GM12878 (cell line): ENCODE data around the gene RPUSD3.

Experiments used
- CHD1 ChIP-seq: IDR thresholded peaks from 2 replicates; pipeline ENCODE4 v1.6.1; 2012; ENCODE audit warnings: low read depth, low read length, improper control_type of control experiment
- CTCF ChIP-seq, 3 experiments: IDR thresholded peaks in 2 of 3; conservative IDR thresholded peaks in 1 of 3; 2 replicates each; pipeline ENCODE4 v1.5.1; 2011; ENCODE audit warnings: low read depth in 3 of 3, low read length in 3 of 3, mild to moderate bottlenecking in 3 of 3, control low read depth in 2 of 3, moderate library complexity in 2 of 3, inconsistent platforms in 1 of 3, mixed read lengths in 1 of 3; ENCODE audit not compliant: control insufficient read depth in 2 of 3, insufficient read depth in 1 of 3; ENCODE audit errors: extremely low read depth in 1 of 3
- DPF2 ChIP-seq: fragments of 450-650 bp; IDR thresholded peaks from 2 replicates; pipeline ENCODE4 v1.6.1; 2017; ENCODE audit warnings: mild to moderate bottlenecking
- EP300 ChIP-seq, 2 experiments: fragments of 150-350 bp in 1 of 2; IDR thresholded peaks; 2 replicates each; pipeline ENCODE4 v1.6.1; 2011 to 2012; ENCODE audit warnings: low read depth in 2 of 2, low read length in 2 of 2, borderline replicate concordance in 1 of 2, improper control_type of control experiment in 1 of 2, inconsistent platforms in 1 of 2; ENCODE audit not compliant: control insufficient read depth in 1 of 2
- EZH2 ChIP-seq: IDR thresholded peaks from 2 replicates; pipeline ENCODE4 v1.6.1; 2012; ENCODE audit warnings: low read depth, mild to moderate bottlenecking, control low read depth, inconsistent platforms, low read length, borderline replicate concordance; ENCODE audit not compliant: control insufficient read depth
- FOXK2 ChIP-seq: fragments of 450-650 bp; IDR thresholded peaks from 2 replicates; pipeline ENCODE4 v1.6.1; 2017; ENCODE audit warnings: mild to moderate bottlenecking, moderate library complexity
- HDAC6 ChIP-seq: fragments of 200-600 bp; sonication (generic); IDR thresholded peaks from one replicate; pipeline ENCODE4 v1.8.0; 2017; ENCODE audit warnings: antibody characterized with exemption; ENCODE audit not compliant: unreplicated experiment
- KAT2A ChIP-seq: conservative IDR thresholded peaks from 2 replicates; pipeline ENCODE4 v1.6.1; 2011; ENCODE audit warnings: low read depth, low read length; ENCODE audit not compliant: control insufficient read depth
- MXI1 ChIP-seq: fragments of 150-350 bp; IDR thresholded peaks from 2 replicates; pipeline ENCODE4 v1.6.1; 2011; ENCODE audit warnings: low read depth, mild to moderate bottlenecking, inconsistent platforms, low read length, improper control_type of control experiment
- POLR2AphosphoS5 ChIP-seq: IDR thresholded peaks from 2 replicates; pipeline ENCODE4 v1.6.1; 2011; ENCODE audit warnings: mild to moderate bottlenecking, low read length, inconsistent platforms
- SPI1 ChIP-seq: IDR thresholded peaks from 2 replicates; pipeline ENCODE4 v1.6.1; 2011; ENCODE audit warnings: low read depth, mild to moderate bottlenecking, low read length, moderate library complexity, borderline replicate concordance; ENCODE audit not compliant: insufficient read depth
- TCF7 ChIP-seq: IDR thresholded peaks from 2 replicates; pipeline ENCODE4 v1.6.1; 2014; ENCODE audit warnings: antibody characterized with exemption, borderline replicate concordance

DNA sequence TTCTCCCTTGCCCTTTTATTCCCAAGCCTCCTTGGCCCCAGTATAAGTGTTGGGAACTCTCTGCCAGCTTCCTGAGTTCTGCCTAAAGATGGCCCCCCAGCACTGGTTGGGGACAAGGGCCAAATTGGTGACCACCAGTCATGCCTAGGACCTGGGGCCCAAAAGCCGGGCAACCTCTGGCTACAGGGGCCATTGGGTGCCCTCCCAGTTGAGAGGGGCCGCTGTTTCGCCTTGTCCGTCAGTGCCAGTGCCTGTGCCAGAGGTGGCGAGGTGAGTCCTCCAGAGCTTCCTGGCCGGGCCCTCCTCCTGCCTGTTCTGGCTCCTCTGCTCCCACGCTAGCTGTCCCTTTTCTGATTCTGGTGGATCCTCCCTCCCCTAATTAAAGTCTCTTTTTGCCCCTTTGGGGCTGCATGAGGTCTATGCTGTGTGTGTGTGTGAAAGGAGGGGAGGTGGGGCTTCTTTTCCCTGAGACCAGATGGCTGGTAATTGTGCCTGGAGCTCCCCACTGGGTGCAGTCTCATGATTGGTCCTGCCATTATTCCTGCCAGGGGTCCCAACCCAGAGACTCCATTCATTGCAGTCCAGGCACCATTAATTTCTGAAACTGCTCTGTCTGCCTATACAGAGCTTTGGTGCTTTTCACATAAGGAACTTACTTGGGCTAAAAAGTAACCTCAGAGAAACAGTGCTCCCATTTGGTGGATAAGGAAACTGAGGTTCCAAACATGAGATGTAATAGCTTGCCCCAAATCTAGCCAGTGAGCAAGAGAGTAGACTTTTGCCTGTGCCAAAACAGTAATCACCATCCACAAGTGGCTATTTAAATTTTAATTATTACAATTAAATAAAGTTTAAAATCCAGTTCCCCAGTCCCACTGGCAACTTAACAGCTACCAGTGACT lies 36.9 kb downstream of the RPUSD3 start:
- TF ChIP-seq CTCF (IDR thresholded peaks at IDR 0.05 in 2 of 3, conservative IDR thresholded peaks at IDR 0.05 in 1 of 3; ENCODE audit: control insufficient read depth in 2 of 3, extremely low read depth in 1 of 3, insufficient read depth in 1 of 3, low read depth in 3 of 3, low read length in 3 of 3) = no peak
- TF ChIP-seq CHD1 = no peak
- TF ChIP-seq TCF7 = no peak
- no peak for TF ChIP-seq DPF2
- no peak for TF ChIP-seq EZH2
- no peak for TF ChIP-seq FOXK2
- no peak for TF ChIP-seq KAT2A
- no peak for TF ChIP-seq HDAC6
- no peak for TF ChIP-seq EP300 (IDR thresholded peaks at IDR 0.05; ENCODE audit: borderline replicate concordance in 1 of 2, control insufficient read depth in 1 of 2, low read depth in 2 of 2, low read length in 2 of 2)
- TF ChIP-seq MXI1 = no peak
- no peak for TF ChIP-seq SPI1
- no peak for TF ChIP-seq POLR2AphosphoS5
